Natural killer cell (primary cell): ENCODE data around the gene STK24. TPM values are rescaled to one million over a fixed set of nuclear protein-coding genes. Genes with fewer than 3 reads are reported as not detected.

ENCODE experiments used
- ATAC-seq, 3 donors: fragments of 150-1000 bp in 2 of 3; fragments of 200-7000 bp in 1 of 3; cut with Tn5 transposase; 1 replicate in 1 of 3; 2 replicates in 2 of 3; pipeline ENCODE4 v1.10.0; 2021; ENCODE audit warnings: mild to moderate bottlenecking in 2 of 3, moderate library complexity in 2 of 3
- DNase-seq, 2 donors: peaks; one replicate each; pipeline versions ENCODE4 v3.0.0 to v3.0.0-alpha.2; 2013 to 2021; ENCODE audit warnings: mixed read lengths in 1 of 2
- H3K27ac ChIP-seq: one replicate; pipeline ENCODE4 v1.5.1; 2013; ENCODE audit warnings: mild to moderate bottlenecking, low read length
- H3K27me3 ChIP-seq: one replicate; pipeline ENCODE4 v1.6.1; 2013; ENCODE audit warnings: low read length; ENCODE audit not compliant: control insufficient read depth, insufficient read depth
- H3K36me3 ChIP-seq: one replicate; pipeline ENCODE4 v1.6.1; 2013; ENCODE audit warnings: low read length; ENCODE audit not compliant: control insufficient read depth, insufficient read depth
- H3K4me1 ChIP-seq: one replicate; pipeline ENCODE4 v1.6.1; 2013; ENCODE audit warnings: low read length; ENCODE audit not compliant: control insufficient read depth, insufficient read depth
- H3K4me3 ChIP-seq: one replicate; pipeline ENCODE4 v1.5.1; 2013; ENCODE audit warnings: low read length
- H3K9me3 ChIP-seq: one replicate; pipeline ENCODE4 v1.6.1; 2013; ENCODE audit warnings: low read length; ENCODE audit not compliant: control insufficient read depth, insufficient read depth
- H3K27ac Mint-ChIP-seq, 2 donors: one replicate each; pipeline ENCODE4 v1.8.0; 2022; ENCODE audit warnings: mild to moderate bottlenecking in 2 of 2, mixed read lengths in 2 of 2, moderate library complexity in 1 of 2
- H3K27me3 Mint-ChIP-seq, 2 donors: one replicate each; pipeline ENCODE4 v1.8.0; 2022; ENCODE audit warnings: low read depth in 2 of 2, mixed read lengths in 2 of 2
- H3K36me3 Mint-ChIP-seq: one replicate; pipeline ENCODE4 v1.8.0; 2022; ENCODE audit warnings: mixed read lengths
- H3K4me1 Mint-ChIP-seq, 2 donors: one replicate each; pipeline ENCODE4 v1.8.0; 2022; ENCODE audit warnings: mixed read lengths in 2 of 2
- H3K4me3 Mint-ChIP-seq: one replicate; pipeline ENCODE4 v1.8.0; 2022; ENCODE audit warnings: mild to moderate bottlenecking, moderate library complexity, mixed read lengths
- H3K9me3 Mint-ChIP-seq, 2 donors: one replicate each; pipeline ENCODE4 v1.8.0; 2022; ENCODE audit warnings: mixed read lengths in 2 of 2
- CTCF ChIP-seq: fragments of 200-600 bp; IDR thresholded peaks from one replicate; pipeline ENCODE4 v1.8.0; 2022; ENCODE audit warnings: antibody characterized with exemption
- WGBS: methylation state at CpG from one replicate; pipeline ENCODE4 v1.1.7; 2013; ENCODE audit warnings: missing lambda C conversion rate; ENCODE audit not compliant: insufficient coverage; 5-methylcytosine and 5-hydroxymethylcytosine counted together
- intact Hi-C: fragments of 100-400 bp; cut with micrococcal nuclease; formaldehyde crosslinking; loops from one replicate; pipeline ENCODE4 v1.14.2; 2022
- total RNA-seq, 4 donors: library from RNA; stranded (reverse); fragments of 120-200 nt in 1 of 4; gene quantifications; one replicate each; pipeline versions ENCODE4 v1.2.3 to v1.2.4, GENCODE V29; 2013 to 2022

STK24 gene
- total RNA-seq, 3 donors from 2014 or later (not counting 1 experiment from before 2014, with no cell fraction given): 64.5 to 78.4 (median 70.4) TPM

- no peaks in the 10 kb centered on the region for H3K36me3 Mint-ChIP-seq
- H3K27me3 Mint-ChIP-seq: peaks cover 11 to 14% of the 10 kb centered on the region in 2 donors
- 85% methylated on average over 13 of the region's 13 CpGs for whole genome bisulfite sequencing
Measured at GRCh38 chr13:98427331-98427995, 149.4 kb downstream of the STK24 start.

GRCh38 chr13:98423417-98423816 is 153.5 kb downstream of the STK24 start:
- Histone ChIP-seq H3K27me3 (no peaks in the 10 kb centered on the region), H3K4me1 (no peaks in the 10 kb centered on the region), H3K9me3 (no peaks in the 10 kb centered on the region), H3K27ac (no peak overlapping the region), H3K4me3 (no peak overlapping the region), H3K36me3 (no peaks in the 10 kb centered on the region)
- 73% methylated on average over 6 of the region's 7 CpGs for WGBS
- Mint-ChIP-seq H3K27ac (no peak overlapping the region), H3K4me1 (peaks cover 0 to 5% of the 10 kb centered on the region in 2 donors), H3K36me3 (no peaks in the 10 kb centered on the region), H3K4me3 (no peak overlapping the region), H3K9me3 (no peaks in the 10 kb centered on the region), H3K27me3 (peaks cover 10 to 11% of the 10 kb centered on the region in 2 donors)
- ATAC-seq: peak in 1 of 3 donors; percentile 39
- DNase-seq: no peak
- TF ChIP-seq CTCF: no peak
- intact Hi-C loops: no loop called here

More at GRCh38 chr13:98427331-98427995, 149.4 kb downstream of the STK24 start:
- no peak overlapping the region for H3K27ac ChIP-seq
- no peak overlapping the region for H3K4me3 ChIP-seq
- no peaks in the 10 kb centered on the region for H3K27me3 ChIP-seq
- no peaks in the 10 kb centered on the region for H3K4me1 ChIP-seq
- no peaks in the 10 kb centered on the region for H3K9me3 ChIP-seq
- Mint-ChIP-seq H3K4me3 (no peak overlapping the region), H3K4me1 (peaks cover 0 to 5% of the 10 kb centered on the region in 2 donors), H3K9me3 (no peaks in the 10 kb centered on the region), H3K27ac (no peak overlapping the region)
- H3K36me3 ChIP-seq: no peaks in the 10 kb centered on the region
- intact Hi-C loops: no loop called here
- no peak for ATAC-seq
- no peak for DNase-seq
- no peak for TF ChIP-seq CTCF

GRCh38 chr13:98422046-98422445 is 154.9 kb downstream of the STK24 start:
- Histone ChIP-seq H3K27me3 (no peaks in the 10 kb centered on the region), H3K27ac (no peak overlapping the region), H3K4me1 (no peaks in the 10 kb centered on the region), H3K9me3 (no peaks in the 10 kb centered on the region), H3K36me3 (no peaks in the 10 kb centered on the region), H3K4me3 (no peak overlapping the region)
- Mint-ChIP-seq H3K4me3 (no peak overlapping the region), H3K27me3 (peaks cover 6 to 11% of the 10 kb centered on the region in 2 donors), H3K27ac (no peak overlapping the region), H3K9me3 (no peaks in the 10 kb centered on the region), H3K4me1 (peaks cover 0 to 5% of the 10 kb centered on the region in 2 donors), H3K36me3 (no peaks in the 10 kb centered on the region)
- no peak for TF ChIP-seq CTCF
- ATAC-seq: no peak
- DNase-seq: no peak
- 90% methylated on average over 9 of the region's 9 CpGs for WGBS
- intact Hi-C loops: no loop called here
